PFSK-1 (cell line): ENCODE results near the gene BCL11B.

ENCODE experiments used
- FOXP2 ChIP-seq: optimal IDR thresholded peaks from 2 replicates; pipeline ENCODE3; 2011; ENCODE audit warnings: borderline replicate concordance, control low read depth, inconsistent platforms; ENCODE audit not compliant: insufficient read depth; ENCODE audit errors: extremely low read length, extremely low read depth
- POLR2AphosphoS5 ChIP-seq: IDR thresholded peaks from 2 replicates; pipeline ENCODE4 v1.6.1; 2012; ENCODE audit warnings: low read depth, mild to moderate bottlenecking, control low read depth, low read length, moderate library complexity
- SIN3A ChIP-seq: IDR thresholded peaks from 2 replicates; pipeline ENCODE4 v1.6.1; 2012; ENCODE audit warnings: mild to moderate bottlenecking, low read length, moderate library complexity, borderline replicate concordance; ENCODE audit not compliant: insufficient read depth
- TAF1 ChIP-seq: IDR thresholded peaks from 2 replicates; pipeline ENCODE4 v1.6.1; 2012; ENCODE audit warnings: low read length, control low read depth, borderline replicate concordance; ENCODE audit not compliant: insufficient read depth
- TF ChIP-seq, protein P1 (sequence below), 2 experiments: IDR thresholded peaks; 2 replicates each; pipeline versions ENCODE4 v1.6.1 to v1.8.0; 2011 to 2012; ENCODE audit warnings: low read depth in 2 of 2, low read length in 2 of 2, control low read depth in 1 of 2, inconsistent platforms in 1 of 2, mild to moderate bottlenecking in 1 of 2, moderate library complexity in 1 of 2; ENCODE audit not compliant: insufficient read depth in 1 of 2

BCL11B gene

DNA sequence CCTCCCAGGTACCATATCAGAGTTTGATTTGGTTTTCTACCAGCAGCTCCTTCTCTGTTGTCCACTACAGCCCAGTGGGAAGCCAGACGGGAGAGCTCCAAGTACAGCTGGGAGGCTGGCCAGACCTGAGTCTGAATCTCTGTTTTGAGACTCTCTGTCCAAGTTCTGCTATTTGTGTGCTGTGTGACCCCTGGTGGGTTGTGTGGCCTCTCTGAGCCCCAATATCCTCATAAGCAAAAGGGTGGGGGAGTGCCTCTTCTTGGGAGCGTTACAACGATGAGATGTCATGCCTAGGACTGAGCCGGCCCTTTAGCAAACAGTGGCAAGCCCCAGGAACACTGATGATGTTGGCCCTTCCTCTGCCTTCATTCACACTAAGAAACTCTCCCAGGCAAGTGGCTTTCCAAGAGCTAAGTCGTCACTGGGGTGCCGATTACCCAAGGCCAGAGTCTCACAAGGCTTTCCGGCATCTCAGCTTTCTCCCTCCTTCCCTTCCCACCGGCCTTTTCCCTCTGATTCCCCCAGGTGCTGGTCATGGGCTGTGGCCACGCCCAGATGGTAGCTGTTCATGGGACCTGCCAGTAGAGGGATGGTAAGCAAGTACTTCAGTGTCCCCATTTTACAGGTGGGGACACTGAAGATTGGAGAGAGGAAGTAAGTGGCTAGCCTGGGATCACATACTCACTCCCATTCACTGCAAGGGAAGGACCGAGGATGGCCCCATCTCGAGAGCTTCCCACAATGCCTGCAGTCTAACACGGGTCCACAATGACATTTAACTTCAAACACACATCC lies 47.7 kb downstream of the BCL11B start:
- TF ChIP-seq SIN3A, result no peak
- TF ChIP-seq POLR2AphosphoS5, result no peak
- TF ChIP-seq, protein P1, sequence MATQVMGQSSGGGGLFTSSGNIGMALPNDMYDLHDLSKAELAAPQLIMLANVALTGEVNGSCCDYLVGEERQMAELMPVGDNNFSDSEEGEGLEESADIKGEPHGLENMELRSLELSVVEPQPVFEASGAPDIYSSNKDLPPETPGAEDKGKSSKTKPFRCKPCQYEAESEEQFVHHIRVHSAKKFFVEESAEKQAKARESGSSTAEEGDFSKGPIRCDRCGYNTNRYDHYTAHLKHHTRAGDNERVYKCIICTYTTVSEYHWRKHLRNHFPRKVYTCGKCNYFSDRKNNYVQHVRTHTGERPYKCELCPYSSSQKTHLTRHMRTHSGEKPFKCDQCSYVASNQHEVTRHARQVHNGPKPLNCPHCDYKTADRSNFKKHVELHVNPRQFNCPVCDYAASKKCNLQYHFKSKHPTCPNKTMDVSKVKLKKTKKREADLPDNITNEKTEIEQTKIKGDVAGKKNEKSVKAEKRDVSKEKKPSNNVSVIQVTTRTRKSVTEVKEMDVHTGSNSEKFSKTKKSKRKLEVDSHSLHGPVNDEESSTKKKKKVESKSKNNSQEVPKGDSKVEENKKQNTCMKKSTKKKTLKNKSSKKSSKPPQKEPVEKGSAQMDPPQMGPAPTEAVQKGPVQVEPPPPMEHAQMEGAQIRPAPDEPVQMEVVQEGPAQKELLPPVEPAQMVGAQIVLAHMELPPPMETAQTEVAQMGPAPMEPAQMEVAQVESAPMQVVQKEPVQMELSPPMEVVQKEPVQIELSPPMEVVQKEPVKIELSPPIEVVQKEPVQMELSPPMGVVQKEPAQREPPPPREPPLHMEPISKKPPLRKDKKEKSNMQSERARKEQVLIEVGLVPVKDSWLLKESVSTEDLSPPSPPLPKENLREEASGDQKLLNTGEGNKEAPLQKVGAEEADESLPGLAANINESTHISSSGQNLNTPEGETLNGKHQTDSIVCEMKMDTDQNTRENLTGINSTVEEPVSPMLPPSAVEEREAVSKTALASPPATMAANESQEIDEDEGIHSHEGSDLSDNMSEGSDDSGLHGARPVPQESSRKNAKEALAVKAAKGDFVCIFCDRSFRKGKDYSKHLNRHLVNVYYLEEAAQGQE (IDR thresholded peaks at IDR 0.05; ENCODE audit: insufficient read depth in 1 of 2, low read depth in 2 of 2, low read length in 2 of 2), result no peak
- no peak for TF ChIP-seq TAF1
- TF ChIP-seq FOXP2, result no peak

DNA sequence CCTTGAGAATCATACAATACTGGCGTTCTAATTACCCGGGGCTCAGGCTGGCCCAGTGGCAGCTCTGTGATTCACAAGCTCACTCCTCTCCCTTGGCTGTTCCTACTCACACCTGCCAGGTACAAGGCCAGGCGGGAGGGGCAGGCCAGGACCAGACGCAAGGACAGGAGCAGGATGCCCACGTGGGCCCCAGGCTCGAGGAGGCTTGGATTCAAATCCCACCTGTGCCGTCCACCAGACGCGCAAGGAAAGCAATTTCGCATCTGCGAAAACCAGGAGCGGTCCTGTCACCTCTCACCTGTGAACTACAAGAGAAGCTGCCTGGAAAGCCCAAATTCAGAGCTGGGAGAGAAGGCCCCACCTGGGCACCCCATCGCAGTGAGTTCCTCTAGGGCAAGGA lies 50.6 kb downstream of the BCL11B start:
- TF ChIP-seq SIN3A, result no peak
- TF ChIP-seq FOXP2, result no peak
- TF ChIP-seq, protein P1 (IDR thresholded peaks at IDR 0.05; ENCODE audit: insufficient read depth in 1 of 2, low read depth in 2 of 2, low read length in 2 of 2), result no peak
- TF ChIP-seq POLR2AphosphoS5, result no peak
- no peak for TF ChIP-seq TAF1

DNA sequence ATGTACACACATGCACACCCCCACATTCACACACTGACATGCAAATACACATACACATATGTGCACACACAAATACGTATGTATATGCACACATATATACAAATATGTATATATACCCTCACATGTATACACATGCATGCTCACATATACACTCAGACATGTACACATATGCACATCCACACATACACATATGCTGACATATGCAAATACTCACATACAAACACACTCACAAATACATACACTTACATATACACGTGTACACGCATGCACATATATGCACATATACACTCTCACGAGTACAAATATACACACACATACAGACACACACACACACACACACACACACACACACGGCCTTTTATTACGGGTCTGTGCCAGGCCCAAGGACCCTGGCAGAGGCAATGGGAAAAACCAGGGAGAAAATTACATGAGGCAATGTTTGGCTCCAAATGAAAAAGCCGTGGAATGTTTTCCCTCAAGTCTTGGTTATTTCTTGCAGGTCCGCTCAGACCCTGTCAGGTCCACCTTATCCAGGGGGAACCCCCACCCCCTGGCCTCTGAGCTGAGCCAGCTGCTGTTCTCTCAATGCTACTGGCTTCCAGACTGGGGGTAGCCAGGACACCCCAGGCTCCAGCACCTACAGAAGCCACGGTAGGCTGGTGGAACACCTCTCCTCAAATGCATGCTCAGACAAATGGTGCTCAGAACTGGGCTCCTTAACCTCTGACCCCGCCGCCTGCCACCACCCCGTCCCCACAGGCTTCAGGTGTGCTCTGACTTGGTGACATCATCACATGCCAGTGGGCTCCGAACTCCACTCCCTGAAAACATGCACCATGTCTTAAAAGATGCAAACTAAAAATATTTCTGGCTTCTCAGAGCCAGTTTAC lies 54.7 kb downstream of the BCL11B start:
- TF ChIP-seq FOXP2, result no peak
- TF ChIP-seq, protein P1 (IDR thresholded peaks at IDR 0.05; ENCODE audit: insufficient read depth in 1 of 2, low read depth in 2 of 2, low read length in 2 of 2), result no peak
- no peak for TF ChIP-seq SIN3A
- no peak for TF ChIP-seq POLR2AphosphoS5
- no peak for TF ChIP-seq TAF1

DNA sequence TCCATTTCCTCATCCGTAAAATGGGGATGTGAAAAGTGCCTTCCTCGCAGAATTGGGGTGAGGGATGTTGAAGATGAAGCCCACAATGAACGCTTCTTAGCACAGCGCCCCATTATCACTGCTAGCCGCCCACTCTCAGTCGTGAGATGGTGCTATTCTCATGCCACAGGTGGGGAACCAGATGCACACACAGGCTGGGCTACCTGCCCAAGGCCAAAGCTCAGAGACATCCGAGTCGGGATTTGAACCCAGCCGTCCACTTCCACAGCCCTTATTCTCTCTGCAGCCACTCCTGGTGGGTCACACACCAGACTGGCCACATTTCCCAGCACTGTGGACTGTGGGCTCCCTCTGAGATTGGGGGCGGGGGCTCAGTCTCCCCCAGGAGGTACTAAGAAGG lies 55.8 kb downstream of the BCL11B start:
- TF ChIP-seq FOXP2, result no peak
- TF ChIP-seq TAF1, result no peak
- TF ChIP-seq POLR2AphosphoS5, result no peak
- no peak for TF ChIP-seq SIN3A
- TF ChIP-seq, protein P1 (IDR thresholded peaks at IDR 0.05; ENCODE audit: insufficient read depth in 1 of 2, low read depth in 2 of 2, low read length in 2 of 2), result no peak
